ENCODE data around the gene ORC6. TPM values are rescaled to one million over a fixed set of nuclear protein-coding genes. Genes with fewer than 3 reads are reported as not detected.

Gene ORC6
- total RNA-seq, 2 donors from 2014 or later = 2.0 to 2.1 TPM

- intact Hi-C loops (cut with DNase I) = loop anchor here in 1 of 2 donors (10.0 kb wide), 1 partner anchor 111 kb away; no protein-coding TSS in a partner anchor
- ATAC-seq (no peak), DNase-seq (no peak)
Measured at GRCh38 chr16:46693598-46693997, 4.1 kb downstream of the ORC6 start.

GRCh38 chr16:46695937-46696336 lies 6.5 kb downstream of the ORC6 start:
- ATAC-seq (peak in 1 of 2 donors; percentile 52), DNase-seq (no peak)
- intact Hi-C loops (cut with DNase I) = loop anchor here in 1 of 2 donors (10.0 kb wide), 1 partner anchor 109 kb away; no protein-coding TSS in a partner anchor

- intact Hi-C loops (cut with DNase I) = loop anchor here in 1 of 2 donors (10.0 kb wide), 1 partner anchor 108 kb away; no protein-coding TSS in a partner anchor
- DNase-seq (no peak), ATAC-seq (peak; percentile 29 to 68)
Measured at GRCh38 chr16:46696957-46697356, 7.5 kb downstream of the ORC6 start.

- no peak for ATAC-seq
- DNase-seq = no peak
- intact Hi-C loops (cut with DNase I) = loop anchor here in 1 of 2 donors (10.0 kb wide), 1 partner anchor 105 kb away; no protein-coding TSS in a partner anchor
Measured at GRCh38 chr16:46700048-46700447, 10.6 kb downstream of the ORC6 start.

GRCh38 chr16:46701615-46702014 lies 12.2 kb downstream of the ORC6 start:
- DNase-seq = no peak
- no peak for ATAC-seq
- intact Hi-C loops (cut with DNase I) = loop anchor here in 1 of 2 donors (10.0 kb wide), 1 partner anchor 103 kb away; no protein-coding TSS in a partner anchor

GRCh38 chr16:46702030-46702429 lies 12.6 kb downstream of the ORC6 start:
- ATAC-seq (no peak), DNase-seq (no peak)
- intact Hi-C loops (cut with DNase I) = loop anchor here in 1 of 2 donors (10.0 kb wide), 1 partner anchor 103 kb away; no protein-coding TSS in a partner anchor

- intact Hi-C loops (cut with DNase I) = loop anchor here in 1 of 2 donors (10.0 kb wide), 1 partner anchor 98 kb away; no protein-coding TSS in a partner anchor
- ATAC-seq (no peak), DNase-seq (no peak)
Measured at GRCh38 chr16:46706642-46707041, 17.2 kb downstream of the ORC6 start.

- no peak for ATAC-seq
- intact Hi-C loops (cut with DNase I) = loop anchor here in 1 of 2 donors (10.0 kb wide), 1 partner anchor 95 kb away; no protein-coding TSS in a partner anchor
- no peak for DNase-seq
Measured at GRCh38 chr16:46709469-46710005, 20.1 kb downstream of the ORC6 start.

GRCh38 chr16:46711106-46712058 lies 21.9 kb downstream of the ORC6 start:
- DNase-seq (peak; percentile 68), ATAC-seq (peak; percentile 80 to 83)
- intact Hi-C loops (cut with DNase I) = no loop called here

GRCh38 chr16:46712911-46713310 lies 23.5 kb downstream of the ORC6 start:
- ATAC-seq (no peak), DNase-seq (no peak)
- intact Hi-C loops (cut with DNase I) = no loop called here

GRCh38 chr16:46713634-46714033 lies 24.2 kb downstream of the ORC6 start:
- intact Hi-C loops (cut with DNase I) = no loop called here
- no peak for ATAC-seq
- no peak for DNase-seq

GRCh38 chr16:46714797-46715591 lies 25.5 kb downstream of the ORC6 start:
- ATAC-seq = no peak
- intact Hi-C loops (cut with DNase I) = no loop called here
- DNase-seq = no peak

- ATAC-seq (peak; percentile 51 to 60), DNase-seq (no peak)
- intact Hi-C loops (cut with DNase I) = no loop called here
Measured at GRCh38 chr16:46715769-46716305, 26.4 kb downstream of the ORC6 start.

GRCh38 chr16:46717692-46718091 lies 28.2 kb downstream of the ORC6 start:
- DNase-seq (no peak), ATAC-seq (no peak)
- intact Hi-C loops (cut with DNase I) = no loop called here

GRCh38 chr16:46718214-46718613 lies 28.8 kb downstream of the ORC6 start:
- no peak for DNase-seq
- intact Hi-C loops (cut with DNase I) = no loop called here
- ATAC-seq = no peak

GRCh38 chr16:46719528-46719927 lies 30.1 kb downstream of the ORC6 start:
- intact Hi-C loops (cut with DNase I) = no loop called here
- ATAC-seq (no peak), DNase-seq (no peak)

- intact Hi-C loops (cut with DNase I) = no loop called here
- no peak for ATAC-seq
- no peak for DNase-seq
Measured at GRCh38 chr16:46720619-46721018, 31.2 kb downstream of the ORC6 start.

GRCh38 chr16:46721885-46722284 lies 32.4 kb downstream of the ORC6 start:
- DNase-seq = no peak
- intact Hi-C loops (cut with DNase I) = no loop called here
- peak in 1 of 2 donors; percentile 33 for ATAC-seq

GRCh38 chr16:46727184-46727583 lies 37.7 kb downstream of the ORC6 start:
- DNase-seq (no peak), ATAC-seq (no peak)
- intact Hi-C loops (cut with DNase I) = no loop called here

All from left cardiac atrium (tissue), 4 donors.